Posterior cingulate gyrus (tissue), 11 donors: ENCODE results near the gene LETMD1.
A peak's percentile ranks its signal among the peaks of the same experiment; 100 is the strongest.
"Not testable (repeated sequence)": the region's sequence is repeated elsewhere in the genome, so short reads cannot be mapped to it uniquely, and the experiment has no call there.

ENCODE experiments used
- DNase-seq, 10 donors: peaks; one replicate each; pipeline versions ENCODE4 v3.0.0 to v3.0.0-alpha.2; 2020 to 2021; ENCODE audit warnings: mixed read lengths in 3 of 10
- intact Hi-C: fragments of 100-400 bp; cut with DNase I; formaldehyde crosslinking; loops from one replicate; pipeline ENCODE4 v1.15.1; 2023

The LETMD1 gene

GRCh38 chr12:51071663-51072062 lies 23.5 kb downstream of the LETMD1 start:
- intact Hi-C loops, result no loop called here
- no peak for DNase-seq

- intact Hi-C loops, result no loop called here
Observed at GRCh38 chr12:51075390-51075789, 27.3 kb downstream of the LETMD1 start.

GRCh38 chr12:51076236-51076930 lies 28.3 kb downstream of the LETMD1 start:
- peak in 1 of 10 donors; percentile 83 for DNase-seq
- intact Hi-C loops, result no loop called here

More at GRCh38 chr12:51075390-51075789, 27.3 kb downstream of the LETMD1 start:
- peak in 1 of 10 donors; percentile 24 for DNase-seq

GRCh38 chr12:51077930-51078329 lies 29.8 kb downstream of the LETMD1 start:
- DNase-seq, result peak in 8 of 10 donors; percentile 21 to 91 (median 40)
- intact Hi-C loops, result no loop called here

- intact Hi-C loops, DNase-seq: not testable (repeated sequence)
Observed at GRCh38 chr12:51078346-51078745, 30.2 kb downstream of the LETMD1 start.

- DNase-seq, intact Hi-C loops: not testable (repeated sequence)
Observed at GRCh38 chr12:51078866-51079265, 30.7 kb downstream of the LETMD1 start.

- intact Hi-C loops, result loop anchor here (5.0 to 10.0 kb wide), 2 partner anchors 92 to 155 kb away; partner anchors contain the start of genes DAZAP2 and TFCP2
- DNase-seq, result no peak
Observed at GRCh38 chr12:51080136-51080535, 32.0 kb downstream of the LETMD1 start.

- intact Hi-C loops, result loop anchor here (5.0 to 10.0 kb wide), 2 partner anchors 91 to 153 kb away; partner anchors contain the start of genes DAZAP2 and TFCP2
- DNase-seq, result no peak
Observed at GRCh38 chr12:51081421-51081820, 33.3 kb downstream of the LETMD1 start.

- DNase-seq, result peak in 1 of 10 donors; percentile 27
- intact Hi-C loops, result loop anchor here (2.0 to 10.0 kb wide), 3 partner anchors 34 to 152 kb away; partner anchors contain the start of genes DAZAP2, LETMD1 and TFCP2
Observed at GRCh38 chr12:51082561-51083125, 34.5 kb downstream of the LETMD1 start.

GRCh38 chr12:51083126-51083833 lies 35.2 kb downstream of the LETMD1 start, which contains the start of gene CSRNP2:
TSS of gene CSRNP2 (minus strand) at chr12:51083596. CDS start at chr12:51076561, 7,035 bp downstream.
- DNase-seq, result peak; percentile 95 to 100 (median 98)
- intact Hi-C loops, result loop anchor here (2.0 to 10.0 kb wide), 3 partner anchors 34 to 152 kb away; partner anchors contain the start of genes DAZAP2, LETMD1 and TFCP2

- intact Hi-C loops, result loop anchor here (10.0 kb wide), 1 partner anchor 149 kb away; the partner anchor contains the start of gene DAZAP2
- DNase-seq, result no peak
Observed at GRCh38 chr12:51085757-51086156, 37.6 kb downstream of the LETMD1 start.

GRCh38 chr12:51086933-51087332 lies 38.8 kb downstream of the LETMD1 start:
- DNase-seq, result no peak
- intact Hi-C loops, result loop anchor here (10.0 kb wide), 1 partner anchor 148 kb away; the partner anchor contains the start of gene DAZAP2

GRCh38 chr12:51087818-51088217 lies 39.7 kb downstream of the LETMD1 start:
- no peak for DNase-seq
- intact Hi-C loops, result loop anchor here (10.0 kb wide), 1 partner anchor 147 kb away; the partner anchor contains the start of gene DAZAP2

GRCh38 chr12:51090705-51091229 lies 42.6 kb downstream of the LETMD1 start:
- intact Hi-C loops, result no loop called here
- no peak for DNase-seq

- DNase-seq, result no peak
- intact Hi-C loops, result no loop called here
Observed at GRCh38 chr12:51098611-51099010, 50.5 kb downstream of the LETMD1 start.

- intact Hi-C loops, result no loop called here
- no peak for DNase-seq
Observed at GRCh38 chr12:51103977-51104376, 55.9 kb downstream of the LETMD1 start.

- intact Hi-C loops, result no loop called here
- no peak for DNase-seq
Observed at GRCh38 chr12:51108136-51108535, 60.0 kb downstream of the LETMD1 start.
